ENCODE measurements around the gene MIGA1.
A peak's percentile ranks its signal among the peaks of the same experiment; 100 is the strongest.
"Not testable (repeated sequence)": the region's sequence is repeated elsewhere in the genome, so short reads cannot be mapped to it uniquely, and the experiment has no call there.

The MIGA1 gene

GRCh38 chr1:77850082-77850481 lies 70.6 kb downstream of the MIGA1 start:
- DNase-seq: no peak

- no peak for DNase-seq
Observed at GRCh38 chr1:77857552-77857951, 78.1 kb downstream of the MIGA1 start.

GRCh38 chr1:77858725-77859124 lies 79.3 kb downstream of the MIGA1 start:
- DNase-seq: no peak

- DNase-seq: no peak
Observed at GRCh38 chr1:77859248-77859647, 79.8 kb downstream of the MIGA1 start.

- DNase-seq: no peak
Observed at GRCh38 chr1:77866296-77866695, 86.8 kb downstream of the MIGA1 start.

GRCh38 chr1:77872645-77873044 lies 93.2 kb downstream of the MIGA1 start:
- no peak for DNase-seq

GRCh38 chr1:77873461-77873860 lies 94.0 kb downstream of the MIGA1 start:
- DNase-seq: no peak

GRCh38 chr1:77874804-77875445 lies 95.5 kb downstream of the MIGA1 start:
- no peak for DNase-seq

- no peak for DNase-seq
Observed at GRCh38 chr1:77876884-77877283, 97.4 kb downstream of the MIGA1 start.

- DNase-seq: no peak
Observed at GRCh38 chr1:77881061-77881460, 101.6 kb downstream of the MIGA1 start.

GRCh38 chr1:77882411-77882810 lies 103.0 kb downstream of the MIGA1 start:
- DNase-seq: no peak

- peak; percentile 7 to 35 (median 18) for DNase-seq
Observed at GRCh38 chr1:77888081-77888780, 108.8 kb downstream of the MIGA1 start, which contains the start of gene NEXN. TSS of gene NEXN (plus strand) at chr1:77888624. CDS start at chr1:77916107, 27,483 bp downstream.

- peak; percentile 22 to 50 (median 22) for DNase-seq
Observed at GRCh38 chr1:77888781-77889642, 109.6 kb downstream of the MIGA1 start.

GRCh38 chr1:77889671-77890070 lies 110.2 kb downstream of the MIGA1 start:
- no peak for DNase-seq

GRCh38 chr1:77891200-77891599 lies 111.8 kb downstream of the MIGA1 start:
- DNase-seq: no peak

- no peak for DNase-seq
Observed at GRCh38 chr1:77899647-77900320, 120.3 kb downstream of the MIGA1 start.

GRCh38 chr1:77900687-77901293 lies 121.3 kb downstream of the MIGA1 start:
- no peak for DNase-seq

GRCh38 chr1:77905603-77906002 lies 126.2 kb downstream of the MIGA1 start:
- DNase-seq: no peak

- DNase-seq: peak in 2 of 3 donors; percentile 14 to 31
Observed at GRCh38 chr1:77906019-77906545, 126.6 kb downstream of the MIGA1 start.

GRCh38 chr1:77906624-77907023 lies 127.2 kb downstream of the MIGA1 start:
- DNase-seq: no peak

- DNase-seq: no peak
Observed at GRCh38 chr1:77910116-77910515, 130.7 kb downstream of the MIGA1 start.

- DNase-seq: not testable (repeated sequence)
Observed at GRCh38 chr1:77918918-77919317, 139.5 kb downstream of the MIGA1 start.

Data from suppressor macrophage treated with lipopolysaccharide for 1 hour (primary cell).